K562 (cell line): ENCODE results near the gene DNER. TPM values are rescaled to one million over a fixed set of nuclear protein-coding genes. Genes with fewer than 3 reads are reported as not detected.
A peak's percentile ranks its signal among the peaks of the same experiment; 100 is the strongest.
"Not testable (repeated sequence)": the region's sequence is repeated elsewhere in the genome, so short reads cannot be mapped to it uniquely, and the experiment has no call there.

ENCODE experiments used
- ATAC-seq: fragments of 200-7000 bp; cut with Tn5 transposase; 3 replicates; pipeline ENCODE4 v1.9.1; 2020; ENCODE audit warnings: moderate library complexity
- BruUV-seq: library from RNA; stranded (reverse); fragments of 400-500 nt; replicated peaks from 2 replicates; lab custom pipeline; 2021; lab: Mats Ljungman, UMichigan
- CTCF ChIA-PET: fragments of 300-600 bp; formaldehyde crosslinking; extraction: SDS; loops from one replicate; lab custom pipeline; 2021; ENCODE audit warnings: low intra/inter-chr PET ratio; lab: Yijun Ruan, JAX
- POLR2A ChIA-PET: fragments of 300-600, 350-650 bp; sonication (Branson Sonifier 250); formaldehyde crosslinking; extraction: SDS; loops from one replicate; lab custom pipeline; 2021; ENCODE audit warnings: antibody characterized with exemption, inconsistent platforms; lab: Yijun Ruan, JAX
- DNase-seq, 4 experiments: peaks; one replicate each; pipeline versions ENCODE4 v3.0.0 to v3.0.0-alpha.2; 2011 to 2018; ENCODE audit warnings: low spot score in 3 of 4, mixed read lengths in 3 of 4; ENCODE audit errors: extremely low read depth in 1 of 4
- FAIRE-seq: peaks from 2 replicates; lab custom pipeline; 2011; peaks lifted over from hg19 to GRCh38; lab: Jason Lieb, UNC
- H2AFZ ChIP-seq: 2 replicates; pipeline ENCODE4 v1.6.0; 2011; ENCODE audit warnings: low read depth, low read length, control low read depth, inconsistent platforms
- H3K27ac ChIP-seq: fragments of 200-600 bp; 3 replicates; pipeline ENCODE4 v1.8.0; 2011; ENCODE audit warnings: low read depth, mild to moderate bottlenecking, control low read depth, inconsistent platforms, low read length, moderate library complexity, mixed read lengths; ENCODE audit errors: extremely low read depth
- H3K27me3 ChIP-seq, 2 experiments: fragments of 300-600 bp in 1 of 2; 2 replicates in 1 of 2; 3 replicates in 1 of 2; pipeline versions ENCODE4 v1.6.0 to v1.8.0; 2011; ENCODE audit warnings: inconsistent platforms in 2 of 2, low read length in 2 of 2, mild to moderate bottlenecking in 1 of 2, mixed read lengths in 1 of 2, moderate library complexity in 1 of 2; ENCODE audit not compliant: control insufficient read depth in 2 of 2, insufficient read depth in 2 of 2
- H3K36me3 ChIP-seq: fragments of 300-600 bp; 3 replicates; pipeline ENCODE4 v1.8.0; 2011; ENCODE audit warnings: mild to moderate bottlenecking, low read length, inconsistent platforms; ENCODE audit not compliant: control insufficient read depth, insufficient read depth
- H3K4me1 ChIP-seq, 2 experiments: fragments of 200-600 bp in 1 of 2; replicated peaks in 1 of 2; 2 replicates in 1 of 2; 3 replicates in 1 of 2; pipeline versions ENCODE4 v1.5.1 to v1.8.0; 2011; ENCODE audit warnings: inconsistent platforms in 2 of 2, low read length in 2 of 2, mild to moderate bottlenecking in 1 of 2, mixed read lengths in 1 of 2, moderate library complexity in 1 of 2; ENCODE audit not compliant: control insufficient read depth in 2 of 2, insufficient read depth in 2 of 2
- H3K4me2 ChIP-seq: 2 replicates; pipeline ENCODE4 v1.6.1; 2011; ENCODE audit warnings: low read length, control low read depth, inconsistent platforms, mixed read lengths; ENCODE audit not compliant: insufficient read depth
- H3K4me3 ChIP-seq: fragments of 200-600 bp; sonication (generic), shearing (Covaris generic); 2 replicates; pipeline ENCODE4 v1.5.1; 2016; ENCODE audit warnings: control low read depth, inconsistent platforms
- H3K79me2 ChIP-seq: fragments of 200-600 bp; 3 replicates; pipeline ENCODE4 v1.8.0; 2011; ENCODE audit warnings: low read length, inconsistent platforms; ENCODE audit not compliant: control insufficient read depth, insufficient read depth
- H3K9ac ChIP-seq, 2 experiments: 2 replicates each; pipeline versions ENCODE4 v1.6.0 to v1.6.1; 2011; ENCODE audit warnings: low read depth in 2 of 2, low read length in 2 of 2, control low read depth in 1 of 2, inconsistent platforms in 1 of 2, mild to moderate bottlenecking in 1 of 2, mixed read lengths in 1 of 2; ENCODE audit not compliant: insufficient read depth in 1 of 2
- H3K9me1 ChIP-seq: one replicate; pipeline ENCODE4 v1.6.0; 2011; ENCODE audit warnings: inconsistent platforms, mild to moderate bottlenecking, low read length, moderate library complexity; ENCODE audit not compliant: control insufficient read depth, insufficient read depth
- H3K9me3 ChIP-seq: replicated peaks from 2 replicates; pipeline ENCODE4 v1.5.1; 2011; ENCODE audit warnings: low read depth, low read length, inconsistent platforms; ENCODE audit not compliant: control insufficient read depth, insufficient read depth
- H4K20me1 ChIP-seq: replicated peaks from 2 replicates; pipeline ENCODE4 v1.6.1; 2011; ENCODE audit warnings: low read length, inconsistent platforms, mixed read lengths; ENCODE audit not compliant: control insufficient read depth, insufficient read depth
- ATF1 ChIP-seq, 2 experiments: fragments of 450-650 bp in 1 of 2; IDR thresholded peaks; 2 replicates each; pipeline ENCODE4 v1.6.1; 2016; ENCODE audit warnings: missing compliant biosample characterization in 1 of 2, missing genetic modification characterization in 1 of 2
- BCOR ChIP-seq: fragments of 450-650 bp; IDR thresholded peaks from 2 replicates; pipeline ENCODE4 v1.6.1; 2016
- POLR2B ChIP-seq: fragments of 450-650 bp; IDR thresholded peaks from 2 replicates; pipeline ENCODE4 v1.6.1; 2018; ENCODE audit warnings: low read depth; ENCODE audit not compliant: partially characterized antibody
- TAL1 ChIP-seq: fragments of 450-650 bp; IDR thresholded peaks from 2 replicates; pipeline ENCODE4 v1.6.1; 2016; ENCODE audit warnings: mild to moderate bottlenecking
- U2AF1 ChIP-seq: fragments of 200-400 bp; formaldehyde crosslinking; optimal IDR thresholded peaks from 2 replicates; pipeline ENCODE3; 2017; ENCODE audit warnings: mild to moderate bottlenecking, low read depth, low read length, moderate library complexity
- ZNF197 ChIP-seq: fragments of 200-800 bp; sonication (Bioruptor generic); IDR thresholded peaks from 2 replicates; pipeline ENCODE4 v1.6.1; 2016; ENCODE audit warnings: low read depth, missing genetic modification characterization, missing compliant biosample characterization
- ZNF644 ChIP-seq: fragments of 200-800 bp; sonication (Bioruptor generic); IDR thresholded peaks from 2 replicates; pipeline ENCODE4 v1.6.1; 2016; ENCODE audit warnings: low read depth, missing genetic modification characterization, missing compliant biosample characterization
- WGBS: fragments of 100-300 bp; shearing (Covaris generic); methylation state at CpG from one replicate; pipeline ENCODE4 v1.1.6; 2016; ENCODE audit warnings: low coverage, mixed read lengths; ENCODE audit not compliant: insufficient coverage; ENCODE audit errors: missing lambda C conversion rate; 5-methylcytosine and 5-hydroxymethylcytosine counted together
- in situ Hi-C: fragments of 300-500 bp; cut with MboI; formaldehyde crosslinking; loops from 4 replicates; pipeline ENCODE4 v1.15.0; 2018; ENCODE audit warnings: inconsistent platforms, mixed read lengths
- intact Hi-C: fragments of 100-400 bp; cut with micrococcal nuclease; formaldehyde crosslinking; loops from 2 replicates; pipeline ENCODE4 v1.14.2; 2022
- polyA plus RNA-seq, 8 experiments: library from polyadenylated mRNA; depleted of rRNA in 4 of 8; stranded (reverse) in 5 of 8; unstranded in 3 of 8; fragments of >200 nt; fragmentation: Nextera tagmentation in 2 of 8; fragmentation: Illumina TruSeq in 1 of 8; extraction: Ambion mirVana in 2 of 8; extraction: Trizol in 1 of 8; gene quantifications; 2 replicates each; pipeline versions ENCODE4 v1.2.1 to v1.2.3, GENCODE V29; 2011 to 2014; ENCODE audit warnings: inconsistent platforms in 1 of 8, missing spikeins in 1 of 8
- total RNA-seq, 7 experiments: library from RNA; depleted of rRNA in 6 of 7; stranded (reverse); fragments of >200 nt in 6 of 7; fragmentation: Illumina TruSeq in 2 of 7; extraction: Trizol in 2 of 7; gene quantifications; 2 replicates each; pipeline versions ENCODE4 v1.2.1 to v1.2.3, GENCODE V29; 2011 to 2021; ENCODE audit warnings: low replicate concordance in 1 of 7
- TF ChIP-seq, protein P1 (sequence below): fragments of 450-650 bp; IDR thresholded peaks from 2 replicates; pipeline ENCODE4 v1.6.1; 2016; ENCODE audit warnings: missing biosample characterization, missing genetic modification characterization
- TF ChIP-seq, protein P2 (sequence below): sonication (generic); formaldehyde crosslinking; IDR thresholded peaks from 2 replicates; pipeline ENCODE4 v1.9.0; 2022; ENCODE audit warnings: mild to moderate bottlenecking, missing genetic modification reagents

Gene DNER
- total and polyA plus RNA-seq, 9 of the 15 experiments (the other 6 are each of a cell fraction or from before 2014, with no cell fraction given): not detected

- Histone ChIP-seq H3K79me2 (no peaks in the 10 kb centered on the region), H3K27ac (no peak overlapping the region), H3K9me3 (no peaks in the 10 kb centered on the region), H3K36me3 (peaks cover 15% of the 10 kb centered on the region; the same call in 2 of the 3 replicates), H2AFZ (no peak overlapping the region), H3K4me1 (no peaks in the 10 kb centered on the region), H3K4me3 (no peak overlapping the region), H3K27me3 (no peaks in the 10 kb centered on the region), H3K4me2 (no peak overlapping the region), H4K20me1 (no peaks in the 10 kb centered on the region), H3K9me1 (no peaks in the 10 kb centered on the region), H3K9ac (no peak overlapping the region)
- no peak for DNase-seq
- no peak for FAIRE-seq
- POLR2A ChIA-PET: no interaction called here
- BruUV-seq: no TSS peak
- WGBS: 0% methylated on average over 1 of the region's 1 CpG
- TF ChIP-seq U2AF1 (no peak), ZNF197 (no peak), BCOR (no peak), TAL1 (no peak), ZNF644 (tag) (no peak), POLR2B (no peak), ATF1 (CRISPR knock-in tag; IDR thresholded peaks at IDR 0.05) (no peak), ATF1 (tag; IDR thresholded peaks at IDR 0.05) (no peak)
- TF ChIP-seq, protein P1, sequence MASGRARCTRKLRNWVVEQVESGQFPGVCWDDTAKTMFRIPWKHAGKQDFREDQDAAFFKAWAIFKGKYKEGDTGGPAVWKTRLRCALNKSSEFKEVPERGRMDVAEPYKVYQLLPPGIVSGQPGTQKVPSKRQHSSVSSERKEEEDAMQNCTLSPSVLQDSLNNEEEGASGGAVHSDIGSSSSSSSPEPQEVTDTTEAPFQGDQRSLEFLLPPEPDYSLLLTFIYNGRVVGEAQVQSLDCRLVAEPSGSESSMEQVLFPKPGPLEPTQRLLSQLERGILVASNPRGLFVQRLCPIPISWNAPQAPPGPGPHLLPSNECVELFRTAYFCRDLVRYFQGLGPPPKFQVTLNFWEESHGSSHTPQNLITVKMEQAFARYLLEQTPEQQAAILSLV (tag): no peak
- TF ChIP-seq, protein P2, sequence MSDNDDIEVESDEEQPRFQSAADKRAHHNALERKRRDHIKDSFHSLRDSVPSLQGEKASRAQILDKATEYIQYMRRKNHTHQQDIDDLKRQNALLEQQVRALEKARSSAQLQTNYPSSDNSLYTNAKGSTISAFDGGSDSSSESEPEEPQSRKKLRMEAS (CRISPR knock-in tag): no peak
- peak; percentile 51; the same call in 2 of the 3 replicates for ATAC-seq
- in situ Hi-C loops: no loop called here
- CTCF ChIA-PET: no interaction called here
- intact Hi-C loops: no loop called here
These were observed 47.3 kb upstream of the DNER start for GRCh38 chr2:229761663-229762062.

GRCh38 chr2:229757462-229757861 lies 43.1 kb upstream of the DNER start:
- CTCF ChIA-PET, intact Hi-C loops, H3K4me2 ChIP-seq, POLR2A ChIA-PET, H3K9me3 ChIP-seq, H3K4me3 ChIP-seq, H3K79me2 ChIP-seq, FAIRE-seq, in situ Hi-C loops, DNase-seq, H3K4me1 ChIP-seq, ATAC-seq, H3K36me3 ChIP-seq, H3K9ac ChIP-seq, H3K9me1 ChIP-seq, H4K20me1 ChIP-seq, H3K27me3 ChIP-seq, H3K27ac ChIP-seq, BruUV-seq, H2AFZ ChIP-seq: not testable (repeated sequence)
- 35% methylated on average over 7 of the region's 10 CpGs for WGBS
